H9 (cell line): ENCODE data around the gene S100Z. TPM values are rescaled to one million over a fixed set of nuclear protein-coding genes. Genes with fewer than 3 reads are reported as not detected.
A peak's percentile ranks its signal among the peaks of the same experiment; 100 is the strongest.

Experiments used
- DNase-seq: peaks from one replicate; pipeline ENCODE4 v3.0.0-alpha.2; 2017
- H2AFZ ChIP-seq: one replicate; pipeline ENCODE4 v1.6.1; 2013; ENCODE audit warnings: mild to moderate bottlenecking, low read length, control low read depth, moderate library complexity
- H2AK5ac ChIP-seq: 2 replicates; pipeline ENCODE4 v1.6.1; 2013; ENCODE audit warnings: low read length, control low read depth, mixed read lengths; ENCODE audit not compliant: insufficient read length
- H2BK120ac ChIP-seq: one replicate; pipeline ENCODE4 v1.6.1; 2013; ENCODE audit warnings: low read depth, mild to moderate bottlenecking, low read length, control low read depth, inconsistent platforms; ENCODE audit not compliant: poor library complexity, severe bottlenecking
- H2BK12ac ChIP-seq: 2 replicates; pipeline ENCODE4 v1.6.1; 2013; ENCODE audit warnings: low read length, control low read depth, mixed read lengths, low read depth; ENCODE audit not compliant: insufficient read length
- H2BK15ac ChIP-seq: 2 replicates; pipeline ENCODE4 v1.6.1; 2013; ENCODE audit warnings: low read depth, low read length, control low read depth
- H2BK20ac ChIP-seq: one replicate; pipeline ENCODE4 v1.6.1; 2013; ENCODE audit warnings: low read depth, mild to moderate bottlenecking, low read length, control low read depth, inconsistent platforms; ENCODE audit not compliant: poor library complexity, severe bottlenecking
- H2BK5ac ChIP-seq: 2 replicates; pipeline ENCODE4 v1.6.1; 2013; ENCODE audit warnings: low read length, control low read depth, mixed read lengths; ENCODE audit not compliant: insufficient read length
- H3K14ac ChIP-seq: 2 replicates; pipeline ENCODE4 v1.6.1; 2013; ENCODE audit warnings: low read length, control low read depth; ENCODE audit not compliant: insufficient read depth
- H3K18ac ChIP-seq: 2 replicates; pipeline ENCODE4 v1.6.1; 2013; ENCODE audit warnings: low read depth, mild to moderate bottlenecking, mixed read lengths, low read length, control low read depth; ENCODE audit not compliant: insufficient read length
- H3K23ac ChIP-seq: 2 replicates; pipeline ENCODE4 v1.6.1; 2013; ENCODE audit warnings: low read length, control low read depth, mixed read lengths, low read depth; ENCODE audit not compliant: insufficient read length
- H3K23me2 ChIP-seq: 2 replicates; pipeline ENCODE4 v1.6.1; 2013; ENCODE audit warnings: low read depth, mild to moderate bottlenecking, mixed read lengths, low read length, control low read depth; ENCODE audit not compliant: insufficient read length, poor library complexity, severe bottlenecking
- H3K27ac ChIP-seq: 2 replicates; pipeline ENCODE4 v1.5.1; 2013; ENCODE audit warnings: low read length, control low read depth, mixed read lengths, low read depth; ENCODE audit not compliant: insufficient read length
- H3K27me3 ChIP-seq: 2 replicates; pipeline ENCODE4 v1.6.1; 2013; ENCODE audit warnings: low read length, control low read depth, inconsistent platforms; ENCODE audit not compliant: insufficient read depth
- H3K4ac ChIP-seq: 2 replicates; pipeline ENCODE4 v1.6.1; 2013; ENCODE audit warnings: low read depth, mild to moderate bottlenecking, control low read depth, inconsistent platforms, low read length, moderate library complexity
- H3K4me1 ChIP-seq: 2 replicates; pipeline ENCODE4 v1.6.1; 2013; ENCODE audit warnings: low read length, control low read depth, inconsistent platforms; ENCODE audit not compliant: insufficient read depth
- H3K4me2 ChIP-seq: 2 replicates; pipeline ENCODE4 v1.6.1; 2013; ENCODE audit warnings: low read length, control low read depth, mixed read lengths; ENCODE audit not compliant: insufficient read length, insufficient read depth
- H3K56ac ChIP-seq: 2 replicates; pipeline ENCODE4 v1.6.1; 2013; ENCODE audit warnings: low read depth, mild to moderate bottlenecking, mixed read lengths, low read length, control low read depth; ENCODE audit not compliant: insufficient read length
- H3K79me1 ChIP-seq: 2 replicates; pipeline ENCODE4 v1.6.1; 2013; ENCODE audit warnings: low read depth, mild to moderate bottlenecking, moderate library complexity, low read length, control low read depth, inconsistent platforms; ENCODE audit not compliant: insufficient read depth, poor library complexity, severe bottlenecking
- H3K79me2 ChIP-seq: 2 replicates; pipeline ENCODE4 v1.6.1; 2013; ENCODE audit warnings: low read length, control low read depth, inconsistent platforms; ENCODE audit not compliant: insufficient read depth
- H3K9ac ChIP-seq: 2 replicates; pipeline ENCODE4 v1.6.1; 2013; ENCODE audit warnings: low read length, control low read depth, mixed read lengths; ENCODE audit not compliant: insufficient read length; ENCODE audit errors: extremely low read depth
- H3K9me3 ChIP-seq: one replicate; pipeline ENCODE4 v1.6.1; 2013; ENCODE audit warnings: low read depth, low read length, inconsistent platforms; ENCODE audit not compliant: control insufficient read depth
- H3T11ph ChIP-seq: one replicate; pipeline ENCODE4 v1.6.1; 2013; ENCODE audit warnings: mild to moderate bottlenecking, low read length, control low read depth, inconsistent platforms
- H4K20me1 ChIP-seq: one replicate; pipeline ENCODE4 v1.6.1; 2013; ENCODE audit not compliant: control insufficient read depth, insufficient read length, insufficient read depth
- H4K5ac ChIP-seq: 2 replicates; pipeline ENCODE4 v1.6.1; 2013; ENCODE audit warnings: low read depth, mild to moderate bottlenecking, mixed read lengths, low read length, control low read depth; ENCODE audit not compliant: insufficient read length
- H4K8ac ChIP-seq: replicated peaks from 2 replicates; pipeline ENCODE4 v1.6.1; 2013; ENCODE audit warnings: low read length, control low read depth, mixed read lengths, low read depth; ENCODE audit not compliant: insufficient read length
- H4K91ac ChIP-seq: 2 replicates; pipeline ENCODE4 v1.6.1; 2013; ENCODE audit warnings: low read depth, mild to moderate bottlenecking, moderate library complexity, mixed read lengths, low read length, control low read depth; ENCODE audit not compliant: insufficient read length
- H3K27ac Mint-ChIP-seq, 3 experiments: 2 replicates in 2 of 3; 3 replicates in 1 of 3; pipeline ENCODE4 v1.8.0; 2020 to 2021; ENCODE audit warnings: mixed read lengths in 3 of 3, mild to moderate bottlenecking in 1 of 3, moderate library complexity in 1 of 3
- H3K27me3 Mint-ChIP-seq: 2 replicates; pipeline ENCODE4 v1.8.0; 2021; ENCODE audit warnings: low read depth, mild to moderate bottlenecking, moderate library complexity, mixed read lengths
- H3K36me3 Mint-ChIP-seq, 3 experiments: 2 replicates in 2 of 3; 3 replicates in 1 of 3; pipeline ENCODE4 v1.8.0; 2020 to 2021; ENCODE audit warnings: low read depth in 3 of 3, mixed read lengths in 3 of 3; ENCODE audit not compliant: insufficient read depth in 1 of 3
- H3K4me1 Mint-ChIP-seq, 2 experiments: 2 replicates each; pipeline ENCODE4 v1.8.0; 2020; ENCODE audit warnings: mixed read lengths in 2 of 2
- H3K4me3 Mint-ChIP-seq, 2 experiments: 2 replicates in 1 of 2; 3 replicates in 1 of 2; pipeline ENCODE4 v1.8.0; 2020 to 2021; ENCODE audit warnings: mild to moderate bottlenecking in 2 of 2, mixed read lengths in 2 of 2, moderate library complexity in 1 of 2
- H3K9me3 Mint-ChIP-seq, 2 experiments: 2 replicates in 1 of 2; 3 replicates in 1 of 2; pipeline ENCODE4 v1.8.0; 2020; ENCODE audit warnings: mild to moderate bottlenecking in 2 of 2, mixed read lengths in 2 of 2, moderate library complexity in 1 of 2
- WGBS: extraction: QIAGEN DNeasy Blood & Tissue Kit; methylation state at CpG from one replicate; pipeline ENCODE4 v1.1.7; 2013; ENCODE audit warnings: missing lambda C conversion rate, low lambda C conversion rate, mixed read lengths; ENCODE audit not compliant: insufficient read length; ENCODE audit errors: extremely low coverage; 5-methylcytosine and 5-hydroxymethylcytosine counted together
- total RNA-seq: library from RNA; stranded (reverse); gene quantifications from 2 replicates; pipeline ENCODE4 v1.2.1, GENCODE V29; 2021
- TF ChIP-seq, protein P1 (sequence below): fragments of 200-600 bp; sonication (generic); conservative IDR thresholded peaks from 3 replicates; pipeline ENCODE4 v1.8.0; 2021; ENCODE audit warnings: antibody characterized with exemption, mild to moderate bottlenecking

S100Z gene
- total RNA-seq, 1 experiment from 2014 or later: not detected

DNA sequence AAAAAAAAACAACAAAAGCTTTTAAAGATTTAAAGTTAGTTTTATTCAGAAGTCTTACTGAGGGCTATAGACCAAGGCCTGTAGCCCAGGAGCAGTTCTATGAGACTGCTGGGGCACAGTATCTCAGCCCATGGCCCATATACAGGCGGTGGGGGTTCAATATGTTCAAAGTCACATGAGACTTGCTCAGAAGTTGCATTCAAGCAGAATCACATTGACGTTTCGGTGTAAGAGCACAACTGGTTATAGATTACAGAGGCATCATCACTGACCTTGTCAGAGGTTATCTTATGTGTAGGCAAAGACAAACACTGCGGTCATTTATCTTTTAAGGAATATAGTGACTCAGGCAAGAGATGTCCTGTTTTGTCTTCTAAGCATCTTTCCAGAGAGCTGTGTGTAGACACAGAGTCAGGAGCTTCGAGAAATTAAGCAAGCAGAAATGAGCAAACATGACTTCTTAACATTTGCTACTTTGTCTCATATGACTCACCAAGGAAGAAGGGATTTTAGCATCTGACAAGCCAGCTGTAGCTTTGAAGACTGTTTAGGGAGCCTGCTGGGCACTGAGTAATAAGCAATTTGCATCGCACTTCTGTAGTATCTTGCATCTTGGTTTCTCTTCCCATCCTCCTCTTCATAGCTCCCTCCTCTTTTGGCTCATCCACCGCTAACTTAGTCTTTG, 43.9 kb upstream of the S100Z start:
- no CpG with 5 or more reads among the region's 7 CpGs for WGBS
- no peak overlapping the region for H3K23ac ChIP-seq
- H2BK20ac ChIP-seq: no peak overlapping the region
- H2BK12ac ChIP-seq: peak overlapping the region; percentile 95
- H3K14ac ChIP-seq: peak overlapping the region; percentile 82; the same call in 1 of the 2 replicates
- no peaks in the 10 kb centered on the region for H3K9me3 ChIP-seq
- no peak overlapping the region for H2BK15ac ChIP-seq
- H4K8ac ChIP-seq: no peak overlapping the region
- H2AK5ac ChIP-seq: peak overlapping the region; percentile 98
- H3K4ac ChIP-seq: no peak overlapping the region
- TF ChIP-seq, protein P1, sequence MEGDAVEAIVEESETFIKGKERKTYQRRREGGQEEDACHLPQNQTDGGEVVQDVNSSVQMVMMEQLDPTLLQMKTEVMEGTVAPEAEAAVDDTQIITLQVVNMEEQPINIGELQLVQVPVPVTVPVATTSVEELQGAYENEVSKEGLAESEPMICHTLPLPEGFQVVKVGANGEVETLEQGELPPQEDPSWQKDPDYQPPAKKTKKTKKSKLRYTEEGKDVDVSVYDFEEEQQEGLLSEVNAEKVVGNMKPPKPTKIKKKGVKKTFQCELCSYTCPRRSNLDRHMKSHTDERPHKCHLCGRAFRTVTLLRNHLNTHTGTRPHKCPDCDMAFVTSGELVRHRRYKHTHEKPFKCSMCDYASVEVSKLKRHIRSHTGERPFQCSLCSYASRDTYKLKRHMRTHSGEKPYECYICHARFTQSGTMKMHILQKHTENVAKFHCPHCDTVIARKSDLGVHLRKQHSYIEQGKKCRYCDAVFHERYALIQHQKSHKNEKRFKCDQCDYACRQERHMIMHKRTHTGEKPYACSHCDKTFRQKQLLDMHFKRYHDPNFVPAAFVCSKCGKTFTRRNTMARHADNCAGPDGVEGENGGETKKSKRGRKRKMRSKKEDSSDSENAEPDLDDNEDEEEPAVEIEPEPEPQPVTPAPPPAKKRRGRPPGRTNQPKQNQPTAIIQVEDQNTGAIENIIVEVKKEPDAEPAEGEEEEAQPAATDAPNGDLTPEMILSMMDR: no peak
- Mint-ChIP-seq H3K27ac (peak overlapping the region; percentile 84 to 92 (median 89)), H3K27me3 (no peaks in the 10 kb centered on the region; the same call in none of the 2 replicates), H3K4me3 (peak overlapping the region; percentile 53 to 55), H3K36me3 (peaks cover 3 to 9% (median 4%) of the 10 kb centered on the region in 3 experiments), H3K9me3 (peaks cover 7 to 9% of the 10 kb centered on the region in 2 experiments), H3K4me1 (peaks cover 50 to 60% of the 10 kb centered on the region in 2 experiments)
- H2BK120ac ChIP-seq: no peak overlapping the region
- no peaks in the 10 kb centered on the region for H3K79me1 ChIP-seq
- no peak overlapping the region for H4K91ac ChIP-seq
- H3K23me2 ChIP-seq: no peaks in the 10 kb centered on the region
- peak overlapping the region; percentile 89 for H3K4me2 ChIP-seq
- no peaks in the 10 kb centered on the region for H3K79me2 ChIP-seq
- peak overlapping the region; percentile 48 for H4K5ac ChIP-seq
- H3K56ac ChIP-seq: peak overlapping the region; percentile 59
- H3K9ac ChIP-seq: peak overlapping the region; percentile 33
- H3K27me3 ChIP-seq: no peaks in the 10 kb centered on the region
- H4K20me1 ChIP-seq: no peaks in the 10 kb centered on the region
- no peak overlapping the region for H3T11ph ChIP-seq
- H3K27ac ChIP-seq: peak overlapping the region; percentile 87
- H3K18ac ChIP-seq: peak overlapping the region; percentile 67
- DNase-seq: no peak
- H2AFZ ChIP-seq: peak overlapping the region; percentile 9
- H3K4me1 ChIP-seq: peaks cover 17% of the 10 kb centered on the region
- no peak overlapping the region for H2BK5ac ChIP-seq
